H7 (cell line): ENCODE results near the gene LRRK2. TPM values are rescaled to one million over a fixed set of nuclear protein-coding genes. Genes with fewer than 3 reads are reported as not detected.
"Not testable (repeated sequence)": the region's sequence is repeated elsewhere in the genome, so short reads cannot be mapped to it uniquely, and the experiment has no call there.

Experiments used
- DNase-seq: peaks from one replicate; pipeline ENCODE4 v3.0.0; 2012
- H3K27me3 ChIP-seq: 2 replicates; pipeline ENCODE4 v1.6.0; 2011; ENCODE audit warnings: mild to moderate bottlenecking, low read length; ENCODE audit not compliant: control insufficient read depth, insufficient read depth
- H3K36me3 ChIP-seq: replicated peaks from 2 replicates; pipeline ENCODE4 v1.5.1; 2011; ENCODE audit warnings: low read length; ENCODE audit not compliant: control insufficient read depth, insufficient read depth
- H3K4me3 ChIP-seq: 2 replicates; pipeline ENCODE4 v1.5.1; 2011; ENCODE audit warnings: low read depth, mild to moderate bottlenecking, control low read depth, low read length, moderate library complexity; ENCODE audit not compliant: insufficient read depth
- total RNA-seq: library from RNA; depleted of rRNA; stranded (reverse); fragments of >200 nt; shearing (Covaris generic); gene quantifications from 2 replicates; pipeline ENCODE4 v1.2.3, GENCODE V29; 2014

The LRRK2 gene
- total RNA-seq, 1 experiment from 2014 or later: 0.14 TPM

DNA sequence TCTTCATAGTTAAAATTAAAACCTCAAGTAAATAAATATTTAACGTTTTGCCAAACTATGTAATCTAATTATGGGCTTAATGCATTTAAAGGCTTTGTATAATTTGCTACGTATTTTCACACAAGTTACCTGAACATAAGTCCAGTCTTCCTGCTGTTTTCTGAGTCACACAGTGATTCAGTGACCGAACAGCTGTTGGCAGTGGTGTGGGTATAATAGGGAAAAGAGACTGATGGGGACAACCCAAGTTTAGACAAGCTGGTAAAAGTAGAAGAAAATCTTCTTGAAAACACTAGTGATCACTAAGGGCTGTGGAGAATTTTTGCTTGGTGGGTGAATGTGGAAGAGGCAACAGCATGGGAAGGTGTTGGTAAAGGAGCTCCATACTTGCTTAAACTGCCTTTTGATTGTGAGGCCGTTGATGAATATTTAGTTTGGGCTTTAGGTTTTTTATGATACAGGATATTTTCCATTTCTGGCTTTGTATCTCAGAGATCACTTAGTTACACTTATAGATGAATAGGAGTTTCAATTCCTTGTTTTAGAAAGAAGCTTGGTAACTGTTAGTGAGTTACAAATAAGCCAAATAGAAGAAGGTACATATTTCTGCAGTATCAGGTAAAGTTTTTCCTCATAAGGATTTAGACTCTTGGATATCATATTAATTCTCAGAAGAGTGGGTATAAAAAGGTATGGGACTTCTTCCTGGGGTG is 23.9 kb downstream of the LRRK2 start:
- Histone ChIP-seq H3K36me3 (no peaks in the 10 kb centered on the region), H3K27me3 (no peaks in the 10 kb centered on the region), H3K4me3 (no peak overlapping the region)
- no peak for DNase-seq

DNA sequence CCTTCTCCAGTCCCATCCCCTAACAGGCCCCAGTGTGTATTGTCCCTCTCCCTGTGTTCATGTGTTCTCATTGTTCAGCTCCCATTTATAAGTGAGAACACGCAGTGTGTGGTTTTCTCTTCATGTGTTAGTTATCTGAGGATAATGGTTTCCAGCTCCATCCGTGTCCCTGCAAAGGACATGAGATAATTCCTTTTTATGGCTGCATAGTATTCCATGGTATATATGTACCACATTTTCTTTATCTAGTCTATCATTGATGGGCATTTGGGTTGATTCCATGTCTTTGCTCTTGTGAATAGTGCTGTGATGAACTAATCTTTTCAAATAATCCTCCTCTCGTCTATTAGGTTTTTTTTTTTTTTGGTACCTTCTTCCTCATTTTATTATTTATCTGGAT is 25.9 kb downstream of the LRRK2 start:
- not testable (repeated sequence) for H3K4me3 ChIP-seq, DNase-seq, H3K27me3 ChIP-seq, H3K36me3 ChIP-seq

DNA sequence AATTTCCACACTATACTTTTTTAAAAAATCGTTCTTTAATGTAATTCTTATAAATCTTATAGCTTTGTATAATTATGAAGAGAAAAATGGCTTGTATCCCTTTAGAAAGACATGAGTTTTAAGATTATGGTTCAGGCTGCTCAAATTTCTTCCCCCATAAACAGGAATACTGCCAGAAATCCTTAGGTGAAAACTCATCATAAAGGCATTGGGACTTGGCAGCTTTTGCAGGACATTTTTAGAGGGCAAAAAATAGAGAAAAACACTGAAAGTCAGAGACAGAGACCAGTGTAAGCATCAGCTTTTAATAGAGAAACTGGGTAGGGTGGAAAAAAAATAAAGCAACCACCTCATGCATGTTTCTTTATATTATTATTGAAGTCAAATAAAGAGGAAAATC is 29.1 kb downstream of the LRRK2 start:
- no peaks in the 10 kb centered on the region for H3K27me3 ChIP-seq
- DNase-seq: no peak
- no peak overlapping the region for H3K4me3 ChIP-seq
- H3K36me3 ChIP-seq: no peaks in the 10 kb centered on the region

DNA sequence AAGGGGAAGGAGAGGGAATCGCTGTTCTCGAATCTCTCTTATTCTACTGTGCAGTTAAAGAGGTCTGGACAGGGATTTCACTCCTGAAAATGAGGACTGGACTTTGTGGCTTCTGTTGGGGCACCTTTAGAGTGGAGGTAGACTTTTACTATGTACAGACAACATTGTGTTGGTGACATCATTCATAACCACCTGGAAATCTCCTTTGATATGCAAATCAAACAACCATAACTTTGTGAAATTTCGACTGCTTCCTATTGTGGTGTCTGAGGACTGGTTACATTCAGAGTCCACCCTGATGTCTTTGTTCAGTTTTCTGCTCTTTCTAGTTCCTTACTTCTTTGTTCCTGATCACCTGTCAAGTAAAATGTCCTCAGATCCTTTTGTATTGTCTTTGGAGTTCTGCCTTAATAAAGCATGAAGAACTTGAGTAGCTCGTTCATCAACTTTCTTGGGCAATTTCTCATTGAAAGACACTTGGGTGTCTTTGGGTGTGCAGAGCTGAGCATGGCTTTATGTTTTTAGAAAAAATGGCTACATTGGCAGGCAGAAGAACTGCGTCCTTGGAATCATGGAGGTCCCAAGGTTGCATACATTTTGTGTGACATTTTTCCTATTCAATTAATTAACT is 29.8 kb downstream of the LRRK2 start:
- no peak for DNase-seq
- Histone ChIP-seq H3K36me3 (no peaks in the 10 kb centered on the region), H3K27me3 (no peaks in the 10 kb centered on the region), H3K4me3 (no peak overlapping the region)

DNA sequence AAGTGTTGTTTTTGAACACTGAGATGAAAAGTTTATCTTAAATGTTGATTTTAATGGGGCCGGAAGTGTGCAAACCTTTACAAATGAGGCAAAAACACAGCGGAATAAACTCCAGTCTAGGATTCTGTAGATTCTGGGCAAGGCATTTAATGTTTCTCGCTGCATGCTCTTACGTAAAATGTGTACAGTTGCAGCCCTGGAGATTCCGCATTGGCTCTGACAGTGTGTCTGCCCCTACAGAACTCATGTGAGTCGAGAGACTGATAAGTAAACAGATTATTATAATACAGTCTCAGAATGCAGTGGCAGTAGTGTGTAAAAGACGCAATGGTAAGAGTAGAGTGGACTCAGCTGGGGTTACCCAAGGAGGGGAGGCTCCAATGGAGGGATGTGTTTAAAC is 33.6 kb downstream of the LRRK2 start:
- H3K27me3 ChIP-seq: no peaks in the 10 kb centered on the region

DNA sequence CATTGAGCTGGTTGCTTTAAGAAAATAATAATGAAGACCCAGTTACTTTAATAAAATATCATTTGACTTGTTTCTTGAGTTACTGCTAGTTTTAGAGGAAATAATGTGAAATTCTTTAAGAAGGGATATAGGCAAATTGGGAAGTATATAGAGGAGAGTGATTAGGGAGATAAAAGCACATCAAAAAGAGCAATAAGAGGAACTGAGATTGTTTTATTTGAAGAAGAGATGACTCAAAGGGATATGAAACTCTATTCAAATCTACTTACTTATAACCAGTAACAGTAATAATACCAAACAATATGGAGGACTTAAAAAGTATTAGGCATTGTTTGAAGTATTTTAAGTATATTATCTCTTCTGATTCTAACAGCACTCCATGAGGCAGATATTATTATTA is 37.1 kb downstream of the LRRK2 start:
- no peak for DNase-seq
- Histone ChIP-seq H3K27me3 (no peaks in the 10 kb centered on the region), H3K36me3 (no peaks in the 10 kb centered on the region), H3K4me3 (no peak overlapping the region)

More for the DNA sequence above, 33.6 kb downstream of the LRRK2 start:
- Histone ChIP-seq H3K4me3 (no peak overlapping the region), H3K36me3 (no peaks in the 10 kb centered on the region)
- DNase-seq: no peak

DNA sequence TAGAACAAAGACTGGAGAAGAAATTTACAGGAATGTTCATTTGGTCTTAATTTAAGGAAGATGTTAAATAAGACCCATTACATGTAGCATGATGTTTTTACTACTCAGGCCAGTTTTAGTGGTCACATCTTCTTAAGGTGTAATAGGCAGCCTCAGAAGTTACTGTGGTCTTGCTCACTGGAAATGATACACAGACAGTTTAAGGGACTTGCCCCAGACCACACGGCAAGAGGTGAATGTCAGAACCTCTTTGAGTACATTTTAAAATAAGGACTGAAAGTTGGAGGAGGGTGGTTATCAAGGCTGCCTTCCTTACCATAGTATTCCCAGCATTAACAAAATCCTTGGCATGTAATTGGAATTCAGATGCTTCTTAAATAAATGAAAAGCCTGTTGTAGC is 37.9 kb downstream of the LRRK2 start:
- DNase-seq: no peak
- no peaks in the 10 kb centered on the region for H3K36me3 ChIP-seq
- H3K4me3 ChIP-seq: no peak overlapping the region
- no peaks in the 10 kb centered on the region for H3K27me3 ChIP-seq

DNA sequence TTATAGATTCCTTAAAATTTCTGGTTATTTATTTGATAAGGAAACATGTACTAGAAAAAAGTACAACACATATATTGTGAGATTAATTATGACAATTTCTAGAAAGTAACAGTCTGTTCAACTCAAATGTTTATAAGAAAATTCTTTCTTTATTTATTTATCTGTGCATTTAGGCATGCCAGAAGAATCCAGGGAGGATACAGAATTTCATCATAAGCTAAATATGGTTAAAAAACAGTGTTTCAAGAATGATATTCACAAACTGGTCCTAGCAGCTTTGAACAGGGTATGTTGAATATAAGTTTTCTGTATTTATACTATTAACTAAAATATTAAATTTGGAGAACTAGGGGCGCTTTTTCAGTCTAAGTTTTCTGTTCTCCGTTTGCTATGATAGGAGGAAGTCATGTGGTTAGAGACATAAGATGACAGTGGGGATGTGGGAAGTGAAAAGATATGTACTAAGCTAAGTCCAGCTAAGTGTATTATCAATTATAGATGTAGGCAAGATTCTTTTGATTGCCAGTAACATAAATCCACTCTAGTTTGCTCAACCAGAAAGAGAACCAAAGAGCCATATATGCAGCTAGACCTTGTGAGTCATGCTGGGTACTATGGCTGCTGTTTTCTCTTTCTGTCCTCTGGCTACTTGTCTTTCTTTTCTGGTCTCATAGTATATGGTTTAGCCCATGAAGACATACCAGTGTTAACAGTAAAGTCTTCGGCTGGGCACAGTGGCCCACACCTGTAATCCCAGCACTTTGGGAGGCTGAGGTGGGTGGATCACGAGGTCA is 39.0 kb downstream of the LRRK2 start:
- Histone ChIP-seq H3K4me3 (no peak overlapping the region), H3K27me3 (no peaks in the 10 kb centered on the region), H3K36me3 (no peaks in the 10 kb centered on the region)
- DNase-seq: no peak

DNA sequence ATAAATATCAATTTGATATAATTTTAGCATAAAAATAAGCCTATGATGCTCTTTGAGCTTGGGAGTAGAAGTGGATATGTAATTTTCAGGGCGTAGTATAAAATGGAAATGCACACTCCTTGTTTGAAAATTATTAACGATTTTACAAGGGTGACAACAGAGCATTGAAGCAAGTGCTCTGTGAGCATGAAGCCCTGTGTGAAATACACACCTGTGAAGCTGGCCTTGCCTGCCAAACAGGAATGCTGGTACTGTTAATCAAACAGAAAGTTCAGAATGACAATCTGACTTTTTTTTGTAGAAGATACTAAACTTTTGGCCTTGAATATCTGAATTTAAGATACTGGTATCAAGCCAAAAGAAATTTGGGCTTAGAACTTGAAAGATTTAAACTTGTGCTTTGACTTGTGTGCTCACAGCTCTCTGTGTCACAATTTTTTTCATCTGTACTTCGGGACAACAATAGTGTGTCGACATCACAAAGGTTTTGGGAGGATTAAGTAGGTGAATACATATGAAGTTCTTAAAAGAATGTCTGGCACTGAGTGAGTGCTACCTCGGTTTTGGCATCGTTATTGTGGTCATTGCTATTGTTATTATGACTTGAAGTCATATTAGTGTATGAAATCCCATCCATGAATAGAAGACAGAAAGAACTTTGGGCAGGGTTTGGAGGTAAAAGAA is 47.3 kb downstream of the LRRK2 start:
- Histone ChIP-seq H3K4me3 (no peak overlapping the region), H3K27me3 (no peaks in the 10 kb centered on the region)
- no peak for DNase-seq

DNA sequence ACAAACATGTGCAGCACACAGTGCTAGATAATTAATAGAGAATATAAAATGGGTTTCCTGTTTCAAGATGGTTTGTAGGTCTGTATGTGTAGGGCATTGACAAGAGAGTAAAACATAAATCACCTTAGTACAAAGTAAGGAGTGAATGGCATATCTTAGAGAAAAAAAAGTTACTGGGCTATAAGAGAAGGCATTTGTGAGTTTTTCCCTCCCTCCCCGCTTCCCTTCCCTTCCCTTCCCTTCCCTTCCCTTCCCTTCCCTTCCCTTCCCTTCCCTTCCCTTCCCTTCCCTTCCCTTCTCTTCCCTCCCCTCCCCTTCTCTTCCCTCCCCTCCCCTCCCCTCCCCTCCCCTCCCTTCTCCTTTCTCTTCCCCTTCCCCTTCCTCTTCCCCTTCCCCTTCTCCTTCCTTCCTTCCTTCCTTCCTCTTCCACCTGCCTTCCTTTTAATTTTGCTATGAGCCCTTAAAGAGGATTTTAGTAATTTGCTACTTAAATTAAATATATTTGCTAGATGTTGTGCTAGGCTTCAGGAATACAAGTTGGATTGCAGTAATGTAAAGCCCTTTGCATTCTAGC is 57.1 kb downstream of the LRRK2 start:
- no peaks in the 10 kb centered on the region for H3K36me3 ChIP-seq
- H3K4me3 ChIP-seq: no peak overlapping the region
- H3K27me3 ChIP-seq: no peaks in the 10 kb centered on the region
- no peak for DNase-seq

More for the DNA sequence above, 47.3 kb downstream of the LRRK2 start:
- H3K36me3 ChIP-seq: no peaks in the 10 kb centered on the region

DNA sequence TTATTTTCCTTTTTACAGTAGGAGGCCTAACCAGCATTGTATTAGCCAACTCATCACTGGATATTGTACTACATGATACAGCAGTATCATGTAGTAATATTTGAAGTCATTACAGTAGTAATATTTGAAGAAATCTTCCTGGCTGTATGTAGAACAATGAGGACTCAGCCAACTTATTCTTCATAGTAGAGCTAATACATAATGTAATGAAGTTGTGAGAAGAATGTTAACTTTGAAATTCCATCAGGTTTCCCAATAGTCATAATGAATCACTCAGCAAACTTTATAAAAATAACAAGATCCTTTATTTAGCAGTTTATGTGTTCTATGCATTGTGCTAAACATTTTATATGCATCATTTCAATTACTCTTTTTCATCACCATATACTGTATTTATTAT is 61.8 kb downstream of the LRRK2 start:
- H3K36me3 ChIP-seq: no peaks in the 10 kb centered on the region

DNA sequence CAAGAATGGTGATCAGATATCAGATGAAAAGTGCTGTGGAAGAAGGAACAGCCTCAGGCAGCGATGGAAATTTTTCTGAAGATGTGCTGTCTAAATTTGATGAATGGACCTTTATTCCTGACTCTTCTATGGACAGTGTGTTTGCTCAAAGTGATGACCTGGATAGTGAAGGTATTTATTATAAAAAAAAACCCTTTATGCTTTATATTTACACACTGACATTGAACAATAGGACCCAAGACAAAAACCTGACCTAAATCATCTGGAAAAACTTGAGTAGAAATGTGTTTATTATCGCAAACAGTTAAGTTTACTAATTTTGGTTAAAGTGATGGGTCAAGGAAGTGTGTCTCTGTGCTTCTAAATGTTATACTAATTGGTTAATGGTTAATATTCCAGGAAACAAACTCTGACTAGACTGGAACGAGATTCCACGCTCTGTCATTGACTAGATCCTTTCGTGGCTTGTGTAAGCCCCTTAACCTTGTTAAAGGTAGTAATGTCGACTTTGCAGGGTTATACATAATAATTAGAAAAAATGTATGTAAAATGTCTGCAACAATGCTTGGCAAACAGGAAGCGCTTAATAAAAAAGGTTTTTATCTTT is 62.7 kb downstream of the LRRK2 start:
- DNase-seq: no peak
- H3K4me3 ChIP-seq: no peak overlapping the region
- no peaks in the 10 kb centered on the region for H3K27me3 ChIP-seq
- H3K36me3 ChIP-seq: no peaks in the 10 kb centered on the region

More for the DNA sequence above, 61.8 kb downstream of the LRRK2 start:
- DNase-seq: no peak
- H3K27me3 ChIP-seq: no peaks in the 10 kb centered on the region
- H3K4me3 ChIP-seq: no peak overlapping the region

DNA sequence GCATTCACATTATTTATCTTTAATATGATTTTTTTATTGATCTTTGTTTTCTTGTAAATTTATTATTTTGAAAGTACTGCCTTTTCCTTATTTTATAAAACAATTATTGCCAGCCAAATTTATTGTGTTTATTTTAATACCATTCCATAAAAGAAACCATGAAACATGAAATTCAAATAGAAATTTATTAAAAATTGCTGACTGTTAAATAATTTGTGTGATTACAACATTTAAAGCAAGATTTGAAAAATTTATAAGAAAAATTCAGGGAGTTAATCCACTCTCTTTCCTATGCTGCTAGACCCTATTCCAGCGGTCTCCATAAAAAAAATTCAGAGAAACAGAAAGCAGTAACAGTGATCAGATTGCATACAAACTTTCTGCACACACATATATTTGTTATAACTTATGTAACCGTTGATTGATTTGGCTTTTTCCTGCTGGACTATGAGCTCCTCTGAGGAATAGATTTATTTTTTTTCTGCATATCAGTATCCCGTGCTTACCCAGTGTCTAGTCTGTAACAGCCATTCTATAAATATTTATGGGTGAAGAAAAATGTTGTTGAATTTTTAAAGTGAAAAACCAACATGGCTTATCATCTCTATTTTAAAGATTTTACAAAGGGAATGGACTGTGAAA is 68.1 kb downstream of the LRRK2 start:
- Histone ChIP-seq H3K36me3 (no peaks in the 10 kb centered on the region), H3K4me3 (no peak overlapping the region), H3K27me3 (no peaks in the 10 kb centered on the region)
- DNase-seq: no peak

DNA sequence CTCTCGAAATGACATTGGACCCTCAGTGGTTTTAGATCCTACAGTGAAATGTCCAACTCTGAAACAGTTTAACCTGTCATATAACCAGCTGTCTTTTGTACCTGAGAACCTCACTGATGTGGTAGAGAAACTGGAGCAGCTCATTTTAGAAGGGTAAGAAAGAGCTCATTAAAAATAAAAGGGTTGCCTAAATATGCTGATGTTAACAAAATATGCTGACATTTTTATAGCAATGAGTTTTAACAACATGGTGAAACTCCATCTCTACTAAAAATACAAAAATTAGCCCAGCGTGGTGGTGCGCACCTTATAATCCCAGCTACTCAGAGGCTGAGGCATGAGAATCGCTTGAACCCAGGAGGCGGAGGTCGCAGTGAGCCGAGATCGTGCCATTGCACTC is 73.5 kb downstream of the LRRK2 start:
- Histone ChIP-seq H3K36me3 (no peaks in the 10 kb centered on the region), H3K4me3 (no peak overlapping the region), H3K27me3 (no peaks in the 10 kb centered on the region)
- DNase-seq: no peak
